MM.1S (cell line): Measurements from ENCODE around the gene PREB.

Experiments used
- DNase-seq: peaks from one replicate; pipeline ENCODE4 v3.0.0-alpha.2; 2015
- H2AFZ ChIP-seq: fragments of 300-600 bp; sonication (generic); 2 replicates; pipeline ENCODE4 v1.6.0; 2016; ENCODE audit warnings: antibody characterized with exemption, low read length
- H3F3A ChIP-seq: fragments of 300-600 bp; sonication (generic); 2 replicates; pipeline ENCODE4 v1.6.1; 2016; ENCODE audit warnings: mild to moderate bottlenecking, antibody characterized with exemption, low read length, moderate library complexity, mixed read lengths; ENCODE audit not compliant: insufficient read depth
- H3K27ac ChIP-seq: fragments of 300-600 bp; sonication (generic); 2 replicates; pipeline ENCODE4 v1.5.1; 2016; ENCODE audit warnings: mild to moderate bottlenecking, low read length
- H3K27me3 ChIP-seq: fragments of 300-600 bp; sonication (generic); replicated peaks from 2 replicates; pipeline ENCODE4 v1.6.0; 2016; ENCODE audit warnings: low read length; ENCODE audit not compliant: insufficient read depth
- H3K36me3 ChIP-seq: fragments of 300-600 bp; sonication (generic); replicated peaks from 2 replicates; pipeline ENCODE4 v1.6.1; 2016; ENCODE audit warnings: mild to moderate bottlenecking, low read length, mixed read lengths; ENCODE audit not compliant: insufficient read depth
- H3K4me1 ChIP-seq: fragments of 300-600 bp; sonication (generic); 2 replicates; pipeline ENCODE4 v1.6.1; 2016; ENCODE audit warnings: low read length, mixed read lengths
- H3K4me2 ChIP-seq: fragments of 300-600 bp; sonication (generic); 2 replicates; pipeline ENCODE4 v1.6.0; 2016; ENCODE audit warnings: low read depth, low read length
- H3K4me3 ChIP-seq: fragments of 300-600 bp; sonication (generic); 2 replicates; pipeline ENCODE4 v1.5.1; 2016; ENCODE audit warnings: low read length, mixed read lengths
- H3K79me2 ChIP-seq: fragments of 300-600 bp; sonication (generic); 2 replicates; pipeline ENCODE4 v1.6.1; 2016; ENCODE audit warnings: mixed run types, low read length, mixed read lengths
- H3K9ac ChIP-seq: fragments of 300-600 bp; sonication (generic); 2 replicates; pipeline ENCODE4 v1.6.1; 2016; ENCODE audit warnings: low read length, mixed read lengths
- H3K9me2 ChIP-seq: fragments of 300-600 bp; sonication (generic); replicated peaks from 2 replicates; pipeline ENCODE4 v1.6.1; 2016; ENCODE audit warnings: mild to moderate bottlenecking, low read length, mixed read lengths; ENCODE audit not compliant: insufficient read depth
- H3K9me3 ChIP-seq: fragments of 300-600 bp; sonication (generic); replicated peaks from 2 replicates; pipeline ENCODE4 v1.6.1; 2016; ENCODE audit warnings: mild to moderate bottlenecking, low read length, mixed read lengths; ENCODE audit not compliant: insufficient read depth
- H4K20me1 ChIP-seq: fragments of 300-600 bp; sonication (generic); 2 replicates; pipeline ENCODE4 v1.6.1; 2016; ENCODE audit warnings: mild to moderate bottlenecking, low read length, moderate library complexity, mixed read lengths; ENCODE audit not compliant: insufficient read depth
- EZH2 ChIP-seq: fragments of 300-600 bp; sonication (generic); optimal IDR thresholded peaks from 2 replicates; pipeline ENCODE3; 2017; ENCODE audit warnings: low read depth, mild to moderate bottlenecking, antibody characterized with exemption, low read length, mixed read lengths
- EZH2phosphoT487 ChIP-seq: fragments of 300-600 bp; sonication (generic); IDR thresholded peaks from 2 replicates; pipeline ENCODE4 v1.6.1; 2018; ENCODE audit warnings: antibody characterized with exemption, low read length
- TF ChIP-seq, protein P1 (sequence below): fragments of 300-600 bp; sonication (generic); IDR thresholded peaks from 2 replicates; pipeline ENCODE4 v1.5.1; 2016; ENCODE audit warnings: antibody characterized with exemption, low read length, mixed read lengths

PREB gene

GRCh38 chr2:27097341-27097740, 37.1 kb downstream of the PREB start:
- Histone ChIP-seq H3K9ac (no peak overlapping the region), H3K4me2 (no peak overlapping the region), H3K9me3 (no peaks in the 10 kb centered on the region), H2AFZ (no peak overlapping the region), H3K79me2 (no peaks in the 10 kb centered on the region), H3K27me3 (no peaks in the 10 kb centered on the region), H3K4me1 (peaks cover 4% of the 10 kb centered on the region; the same call in 1 of the 2 replicates), H3K4me3 (no peak overlapping the region), H3K27ac (no peak overlapping the region), H3F3A (no peaks in the 10 kb centered on the region), H3K36me3 (no peaks in the 10 kb centered on the region), H4K20me1 (no peaks in the 10 kb centered on the region), H3K9me2 (no peaks in the 10 kb centered on the region)
- no peak for DNase-seq
- no peak for TF ChIP-seq EZH2

DNA sequence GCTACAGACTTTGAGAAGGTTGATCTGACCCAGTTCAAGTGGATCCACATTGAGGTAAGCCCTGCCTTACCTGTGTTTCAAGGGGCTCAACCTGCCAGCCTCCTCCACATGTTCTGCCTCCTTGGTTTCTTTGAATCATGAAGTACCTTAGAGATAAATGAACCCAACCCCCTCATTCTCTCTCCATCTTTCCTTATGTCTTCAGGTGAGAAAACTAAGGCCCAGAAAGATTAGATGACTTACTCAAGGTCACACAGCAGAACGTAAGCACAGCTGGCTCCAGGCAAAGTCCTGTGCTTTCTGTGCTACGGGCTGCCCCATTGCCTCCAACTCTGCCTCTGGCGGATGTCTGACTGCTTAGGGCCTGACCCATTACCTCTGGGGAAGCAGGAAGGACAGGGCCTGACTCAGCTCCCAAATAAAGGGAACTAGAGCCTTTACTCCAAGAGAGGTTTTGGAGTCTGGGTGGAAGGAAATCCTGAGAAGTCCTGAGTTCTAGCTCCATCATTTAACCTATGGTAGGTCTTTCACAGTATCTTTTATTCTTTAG, 37.6 kb downstream of the PREB start:
- Histone ChIP-seq H2AFZ (no peak overlapping the region), H3K4me2 (no peak overlapping the region), H3K9ac (no peak overlapping the region)

GRCh38 chr2:27095745-27096651, 38.4 kb downstream of the PREB start:
- H3F3A ChIP-seq, result no peaks in the 10 kb centered on the region
- no peaks in the 10 kb centered on the region for H3K9me2 ChIP-seq
- H3K9ac ChIP-seq, result no peak overlapping the region; the same call in 1 of the 2 replicates
- H3K4me1 ChIP-seq, result peaks cover 4% of the 10 kb centered on the region; the same call in 1 of the 2 replicates
- peak overlapping the region; percentile 79 for H2AFZ ChIP-seq
- H4K20me1 ChIP-seq, result no peaks in the 10 kb centered on the region
- no peaks in the 10 kb centered on the region for H3K79me2 ChIP-seq
- peak overlapping the region; percentile 39; the same call in 1 of the 2 replicates for H3K4me3 ChIP-seq
- no peaks in the 10 kb centered on the region for H3K9me3 ChIP-seq
- peak; percentile 45 for DNase-seq
- H3K4me2 ChIP-seq, result peak overlapping the region; percentile 75
- H3K36me3 ChIP-seq, result no peaks in the 10 kb centered on the region
- TF ChIP-seq EZH2 (no peak), EZH2phosphoT487 (no peak)
- TF ChIP-seq, protein P1, sequence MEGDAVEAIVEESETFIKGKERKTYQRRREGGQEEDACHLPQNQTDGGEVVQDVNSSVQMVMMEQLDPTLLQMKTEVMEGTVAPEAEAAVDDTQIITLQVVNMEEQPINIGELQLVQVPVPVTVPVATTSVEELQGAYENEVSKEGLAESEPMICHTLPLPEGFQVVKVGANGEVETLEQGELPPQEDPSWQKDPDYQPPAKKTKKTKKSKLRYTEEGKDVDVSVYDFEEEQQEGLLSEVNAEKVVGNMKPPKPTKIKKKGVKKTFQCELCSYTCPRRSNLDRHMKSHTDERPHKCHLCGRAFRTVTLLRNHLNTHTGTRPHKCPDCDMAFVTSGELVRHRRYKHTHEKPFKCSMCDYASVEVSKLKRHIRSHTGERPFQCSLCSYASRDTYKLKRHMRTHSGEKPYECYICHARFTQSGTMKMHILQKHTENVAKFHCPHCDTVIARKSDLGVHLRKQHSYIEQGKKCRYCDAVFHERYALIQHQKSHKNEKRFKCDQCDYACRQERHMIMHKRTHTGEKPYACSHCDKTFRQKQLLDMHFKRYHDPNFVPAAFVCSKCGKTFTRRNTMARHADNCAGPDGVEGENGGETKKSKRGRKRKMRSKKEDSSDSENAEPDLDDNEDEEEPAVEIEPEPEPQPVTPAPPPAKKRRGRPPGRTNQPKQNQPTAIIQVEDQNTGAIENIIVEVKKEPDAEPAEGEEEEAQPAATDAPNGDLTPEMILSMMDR, result no peak
- no peaks in the 10 kb centered on the region for H3K27me3 ChIP-seq
- H3K27ac ChIP-seq, result no peak overlapping the region

More for the DNA sequence above, 37.6 kb downstream of the PREB start:
- Histone ChIP-seq H3K79me2 (no peaks in the 10 kb centered on the region), H3K4me1 (peaks cover 4% of the 10 kb centered on the region; the same call in 1 of the 2 replicates), H3F3A (no peaks in the 10 kb centered on the region), H3K27me3 (no peaks in the 10 kb centered on the region), H3K27ac (no peak overlapping the region), H3K36me3 (no peaks in the 10 kb centered on the region), H3K9me2 (no peaks in the 10 kb centered on the region), H3K4me3 (no peak overlapping the region), H4K20me1 (no peaks in the 10 kb centered on the region), H3K9me3 (no peaks in the 10 kb centered on the region)
- DNase-seq, result no peak
- TF ChIP-seq EZH2 (no peak), EZH2phosphoT487 (no peak)
- TF ChIP-seq, protein P1, result no peak
